Urinary bladder (tissue), 4 donors: ENCODE data around the gene DAB1. TPM values are rescaled to one million over a fixed set of nuclear protein-coding genes. Genes with fewer than 3 reads are reported as not detected.

Experiments
- DNase-seq: peaks from one replicate; pipeline ENCODE4 v3.0.0-alpha.2; 2015; ENCODE audit errors: extremely low spot score
- H3K27ac ChIP-seq: one replicate; pipeline ENCODE4 v1.5.1; 2013; ENCODE audit warnings: low read depth, mild to moderate bottlenecking, moderate library complexity
- H3K36me3 ChIP-seq: one replicate; pipeline ENCODE4 v1.6.1; 2013; ENCODE audit warnings: mild to moderate bottlenecking, moderate library complexity; ENCODE audit not compliant: insufficient read depth
- H3K4me1 ChIP-seq: one replicate; pipeline ENCODE4 v1.6.1; 2013; ENCODE audit warnings: mild to moderate bottlenecking, moderate library complexity; ENCODE audit not compliant: insufficient read depth
- H3K4me3 ChIP-seq: one replicate; pipeline ENCODE4 v1.5.1; 2013; ENCODE audit warnings: low read depth, low read length
- WGBS: extraction: QIAGEN DNeasy Blood & Tissue Kit; methylation state at CpG from one replicate; pipeline ENCODE4 v1.1.7; 2013; 5-methylcytosine and 5-hydroxymethylcytosine counted together
- polyA plus RNA-seq: library from polyadenylated mRNA; stranded (reverse); fragments of 200-250 nt; gene quantifications from one replicate; pipeline ENCODE4 v1.2.3, GENCODE V29; 2013
- total RNA-seq: library from RNA; depleted of rRNA; stranded (reverse); fragments of >200 nt; gene quantifications from one replicate; pipeline ENCODE4 v1.2.3, GENCODE V29; 2014
- donor health status: healthy with polysubstance abuse.
- donor health status: healthy.

DAB1 gene
- total and polyA plus RNA-seq, 2 donors, result 0.86 to 4.9 TPM

GRCh38 chr1:57034713-57035112 lies 389.1 kb downstream of the DAB1 start:
- Histone ChIP-seq H3K36me3 (no peaks in the 10 kb centered on the region), H3K27ac (no peak overlapping the region), H3K4me3 (no peak overlapping the region), H3K4me1 (no peaks in the 10 kb centered on the region)
- 93% methylated on average over 2 of the region's 2 CpGs for WGBS
- DNase-seq, result no peak

- H3K4me1 ChIP-seq, result no peaks in the 10 kb centered on the region
- no peak for DNase-seq
- 66% methylated on average over 8 of the region's 8 CpGs for WGBS
- H3K27ac ChIP-seq, result no peak overlapping the region
- no peaks in the 10 kb centered on the region for H3K36me3 ChIP-seq
- no peak overlapping the region for H3K4me3 ChIP-seq
These were observed 390.4 kb downstream of the DAB1 start for GRCh38 chr1:57033222-57034001.

- 71% methylated on average over 4 of the region's 4 CpGs for WGBS
- no peak overlapping the region for H3K4me3 ChIP-seq
- DNase-seq, result no peak
These were observed 397.1 kb downstream of the DAB1 start for GRCh38 chr1:57026624-57027354.

GRCh38 chr1:57024855-57025254 lies 399.0 kb downstream of the DAB1 start:
- 53% methylated on average over 8 of the region's 8 CpGs for WGBS
- no peak for DNase-seq

More at GRCh38 chr1:57026624-57027354, 397.1 kb downstream of the DAB1 start:
- H3K4me1 ChIP-seq, result no peaks in the 10 kb centered on the region
- H3K27ac ChIP-seq, result no peak overlapping the region
- no peaks in the 10 kb centered on the region for H3K36me3 ChIP-seq

GRCh38 chr1:57024428-57024827 lies 399.4 kb downstream of the DAB1 start:
- H3K36me3 ChIP-seq, result no peaks in the 10 kb centered on the region
- WGBS, result 83% methylated on average over 4 of the region's 4 CpGs
- DNase-seq, result no peak
- no peak overlapping the region for H3K4me3 ChIP-seq
- H3K27ac ChIP-seq, result no peak overlapping the region
- no peaks in the 10 kb centered on the region for H3K4me1 ChIP-seq

More at GRCh38 chr1:57024855-57025254, 399.0 kb downstream of the DAB1 start:
- H3K36me3 ChIP-seq, result no peaks in the 10 kb centered on the region
- no peak overlapping the region for H3K27ac ChIP-seq
- H3K4me3 ChIP-seq, result no peak overlapping the region
- no peaks in the 10 kb centered on the region for H3K4me1 ChIP-seq

GRCh38 chr1:57020216-57020615 lies 403.6 kb downstream of the DAB1 start:
- Histone ChIP-seq H3K4me1 (no peaks in the 10 kb centered on the region), H3K36me3 (no peaks in the 10 kb centered on the region), H3K27ac (no peak overlapping the region), H3K4me3 (no peak overlapping the region)
- no peak for DNase-seq
- WGBS, result 41% methylated on average over 1 of the region's 1 CpG

- Histone ChIP-seq H3K27ac (no peak overlapping the region), H3K4me1 (no peaks in the 10 kb centered on the region), H3K4me3 (no peak overlapping the region), H3K36me3 (no peaks in the 10 kb centered on the region)
- WGBS, result 63% methylated on average over 5 of the region's 5 CpGs
- DNase-seq, result no peak
These were observed 404.5 kb downstream of the DAB1 start for GRCh38 chr1:57019236-57019839.

GRCh38 chr1:57018119-57018518 lies 405.7 kb downstream of the DAB1 start:
- Histone ChIP-seq H3K4me1 (no peaks in the 10 kb centered on the region), H3K36me3 (no peaks in the 10 kb centered on the region), H3K27ac (no peak overlapping the region), H3K4me3 (no peak overlapping the region)
- WGBS, result 96% methylated on average over 2 of the region's 2 CpGs
- DNase-seq, result no peak

- Histone ChIP-seq H3K36me3 (no peaks in the 10 kb centered on the region), H3K4me1 (no peaks in the 10 kb centered on the region)
- 86% methylated on average over 7 of the region's 7 CpGs for WGBS
These were observed 406.1 kb downstream of the DAB1 start for GRCh38 chr1:57017717-57018116.

GRCh38 chr1:57017200-57017599 lies 406.7 kb downstream of the DAB1 start:
- Histone ChIP-seq H3K36me3 (no peaks in the 10 kb centered on the region), H3K4me3 (no peak overlapping the region), H3K4me1 (no peaks in the 10 kb centered on the region), H3K27ac (no peak overlapping the region)
- DNase-seq, result no peak
- WGBS, result 89% methylated on average over 6 of the region's 6 CpGs

More at GRCh38 chr1:57017717-57018116, 406.1 kb downstream of the DAB1 start:
- Histone ChIP-seq H3K4me3 (no peak overlapping the region), H3K27ac (no peak overlapping the region)
- no peak for DNase-seq

- H3K4me3 ChIP-seq, result no peak overlapping the region
- no peaks in the 10 kb centered on the region for H3K4me1 ChIP-seq
- no peaks in the 10 kb centered on the region for H3K36me3 ChIP-seq
- DNase-seq, result no peak
- 93% methylated on average over 15 of the region's 15 CpGs for WGBS
- no peak overlapping the region for H3K27ac ChIP-seq
These were observed 408.8 kb downstream of the DAB1 start for GRCh38 chr1:57015071-57015470.

- no peaks in the 10 kb centered on the region for H3K4me1 ChIP-seq
- H3K27ac ChIP-seq, result no peak overlapping the region
- DNase-seq, result no peak
- 75% methylated on average over 2 of the region's 2 CpGs for WGBS
- H3K36me3 ChIP-seq, result no peaks in the 10 kb centered on the region
- no peak overlapping the region for H3K4me3 ChIP-seq
These were observed 410.3 kb downstream of the DAB1 start for GRCh38 chr1:57013522-57013921.

- no peak overlapping the region for H3K4me3 ChIP-seq
- no peaks in the 10 kb centered on the region for H3K36me3 ChIP-seq
- no peak for DNase-seq
- WGBS, result 49% methylated on average over 1 of the region's 1 CpG
- H3K27ac ChIP-seq, result no peak overlapping the region
- H3K4me1 ChIP-seq, result no peaks in the 10 kb centered on the region
These were observed 411.5 kb downstream of the DAB1 start for GRCh38 chr1:57012315-57012714.

GRCh38 chr1:57010511-57010910 lies 413.3 kb downstream of the DAB1 start:
- Histone ChIP-seq H3K27ac (no peak overlapping the region), H3K36me3 (no peaks in the 10 kb centered on the region), H3K4me3 (no peak overlapping the region), H3K4me1 (no peaks in the 10 kb centered on the region)
- 93% methylated on average over 4 of the region's 4 CpGs for WGBS
- no peak for DNase-seq
